IMR-90 (cell line): ENCODE measurements around the gene PLAGL1.

ENCODE experiments used
- BHLHE40 ChIP-seq: fragments of 150-350 bp; IDR thresholded peaks from 2 replicates; pipeline ENCODE4 v1.6.1; 2016; ENCODE audit warnings: mild to moderate bottlenecking, low read depth, low read length
- CEBPB ChIP-seq: IDR thresholded peaks from 2 replicates; pipeline ENCODE4 v1.6.1; 2012; ENCODE audit warnings: low read depth, low read length, improper control_type of control experiment
- FOS ChIP-seq: fragments of 150-350 bp; IDR thresholded peaks from 2 replicates; pipeline ENCODE4 v1.6.1; 2016; ENCODE audit warnings: low read depth, low read length
- MAFK ChIP-seq: IDR thresholded peaks from 2 replicates; pipeline ENCODE4 v1.6.1; 2012; ENCODE audit warnings: low read depth, low read length, improper control_type of control experiment
- MAZ ChIP-seq: IDR thresholded peaks from 2 replicates; pipeline ENCODE4 v1.6.1; 2012; ENCODE audit warnings: low read depth, mild to moderate bottlenecking, low read length, improper control_type of control experiment, moderate library complexity, borderline replicate concordance
- MXI1 ChIP-seq: IDR thresholded peaks from 2 replicates; pipeline ENCODE4 v1.6.1; 2012; ENCODE audit warnings: low read depth, mild to moderate bottlenecking, low read length, moderate library complexity, borderline replicate concordance
- NFE2L2 ChIP-seq: fragments of 150-350 bp; IDR thresholded peaks from 2 replicates; pipeline ENCODE4 v1.6.1; 2016; ENCODE audit warnings: low read depth, mild to moderate bottlenecking, low read length
- POLR2A ChIP-seq: IDR thresholded peaks from 2 replicates; pipeline ENCODE4 v1.6.1; 2012; ENCODE audit warnings: mild to moderate bottlenecking, low read depth, low read length
- RAD21 ChIP-seq: IDR thresholded peaks from 2 replicates; pipeline ENCODE4 v1.6.1; 2012; ENCODE audit warnings: low read length, improper control_type of control experiment
- RFX5 ChIP-seq: IDR thresholded peaks from 2 replicates; pipeline ENCODE4 v1.8.0; 2012; ENCODE audit warnings: low read depth, mild to moderate bottlenecking, low read length, moderate library complexity
- SMC3 ChIP-seq: fragments of 150-350 bp; IDR thresholded peaks from 2 replicates; pipeline ENCODE4 v1.6.1; 2016; ENCODE audit warnings: low read depth, mild to moderate bottlenecking, antibody characterized with exemption, low read length, moderate library complexity
- TF ChIP-seq, protein P1 (sequence below): conservative IDR thresholded peaks from 2 replicates; pipeline ENCODE4 v1.5.1; 2012; ENCODE audit warnings: mild to moderate bottlenecking, low read depth, low read length, improper control_type of control experiment
- TF ChIP-seq, protein P2 (sequence below): fragments of 150-350 bp; IDR thresholded peaks from 2 replicates; pipeline ENCODE4 v1.6.1; 2017; ENCODE audit warnings: mild to moderate bottlenecking, antibody characterized with exemption, low read length, low read depth
- TF ChIP-seq, protein P3 (sequence below): fragments of 150-350 bp; IDR thresholded peaks from 2 replicates; pipeline ENCODE4 v1.6.1; 2016; ENCODE audit warnings: low read depth, mild to moderate bottlenecking, low read length, moderate library complexity, borderline replicate concordance

DNA sequence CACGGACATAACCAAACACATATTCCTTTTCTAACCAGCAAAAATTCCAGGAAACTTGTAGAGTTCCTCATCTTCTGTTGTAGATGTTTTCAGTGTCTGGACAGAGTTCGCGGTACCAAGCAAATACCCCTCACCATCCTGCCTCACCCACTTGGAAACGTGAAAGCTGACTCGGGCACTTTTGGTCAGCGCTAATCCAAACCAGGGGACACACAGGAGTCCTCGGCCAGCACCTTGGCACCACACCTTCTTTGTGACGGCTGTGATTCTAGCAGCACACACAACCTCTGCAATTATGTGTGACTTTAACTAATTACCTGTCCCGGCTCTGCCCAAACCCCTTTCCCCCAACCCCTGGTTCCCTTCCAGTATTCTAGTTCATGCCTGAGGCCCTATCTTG, 58.1 kb downstream of the PLAGL1 start:
- TF ChIP-seq BHLHE40: no peak
- no peak for TF ChIP-seq POLR2A
- TF ChIP-seq, protein P1, sequence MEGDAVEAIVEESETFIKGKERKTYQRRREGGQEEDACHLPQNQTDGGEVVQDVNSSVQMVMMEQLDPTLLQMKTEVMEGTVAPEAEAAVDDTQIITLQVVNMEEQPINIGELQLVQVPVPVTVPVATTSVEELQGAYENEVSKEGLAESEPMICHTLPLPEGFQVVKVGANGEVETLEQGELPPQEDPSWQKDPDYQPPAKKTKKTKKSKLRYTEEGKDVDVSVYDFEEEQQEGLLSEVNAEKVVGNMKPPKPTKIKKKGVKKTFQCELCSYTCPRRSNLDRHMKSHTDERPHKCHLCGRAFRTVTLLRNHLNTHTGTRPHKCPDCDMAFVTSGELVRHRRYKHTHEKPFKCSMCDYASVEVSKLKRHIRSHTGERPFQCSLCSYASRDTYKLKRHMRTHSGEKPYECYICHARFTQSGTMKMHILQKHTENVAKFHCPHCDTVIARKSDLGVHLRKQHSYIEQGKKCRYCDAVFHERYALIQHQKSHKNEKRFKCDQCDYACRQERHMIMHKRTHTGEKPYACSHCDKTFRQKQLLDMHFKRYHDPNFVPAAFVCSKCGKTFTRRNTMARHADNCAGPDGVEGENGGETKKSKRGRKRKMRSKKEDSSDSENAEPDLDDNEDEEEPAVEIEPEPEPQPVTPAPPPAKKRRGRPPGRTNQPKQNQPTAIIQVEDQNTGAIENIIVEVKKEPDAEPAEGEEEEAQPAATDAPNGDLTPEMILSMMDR: no peak
- TF ChIP-seq, protein P2, sequence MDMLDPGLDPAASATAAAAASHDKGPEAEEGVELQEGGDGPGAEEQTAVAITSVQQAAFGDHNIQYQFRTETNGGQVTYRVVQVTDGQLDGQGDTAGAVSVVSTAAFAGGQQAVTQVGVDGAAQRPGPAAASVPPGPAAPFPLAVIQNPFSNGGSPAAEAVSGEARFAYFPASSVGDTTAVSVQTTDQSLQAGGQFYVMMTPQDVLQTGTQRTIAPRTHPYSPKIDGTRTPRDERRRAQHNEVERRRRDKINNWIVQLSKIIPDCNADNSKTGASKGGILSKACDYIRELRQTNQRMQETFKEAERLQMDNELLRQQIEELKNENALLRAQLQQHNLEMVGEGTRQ: no peak
- TF ChIP-seq CEBPB: no peak
- TF ChIP-seq NFE2L2: no peak
- TF ChIP-seq SMC3: no peak
- no peak for TF ChIP-seq MAFK
- TF ChIP-seq RAD21: no peak
- TF ChIP-seq, protein P3, sequence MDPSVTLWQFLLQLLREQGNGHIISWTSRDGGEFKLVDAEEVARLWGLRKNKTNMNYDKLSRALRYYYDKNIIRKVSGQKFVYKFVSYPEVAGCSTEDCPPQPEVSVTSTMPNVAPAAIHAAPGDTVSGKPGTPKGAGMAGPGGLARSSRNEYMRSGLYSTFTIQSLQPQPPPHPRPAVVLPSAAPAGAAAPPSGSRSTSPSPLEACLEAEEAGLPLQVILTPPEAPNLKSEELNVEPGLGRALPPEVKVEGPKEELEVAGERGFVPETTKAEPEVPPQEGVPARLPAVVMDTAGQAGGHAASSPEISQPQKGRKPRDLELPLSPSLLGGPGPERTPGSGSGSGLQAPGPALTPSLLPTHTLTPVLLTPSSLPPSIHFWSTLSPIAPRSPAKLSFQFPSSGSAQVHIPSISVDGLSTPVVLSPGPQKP: no peak
- no peak for TF ChIP-seq FOS
- no peak for TF ChIP-seq RFX5
- no peak for TF ChIP-seq MXI1
- no peak for TF ChIP-seq MAZ
